Activated T-helper 9 cell treated with anti-CD3 and anti-CD28 coated beads, Interleukin-2, amount 50 U/mL, for 16 hours (primary cell): ENCODE data around the gene CCR5.

Experiments
- DNase-seq: peaks from one replicate; pipeline ENCODE4 v3.0.0-alpha.2; 2020; ENCODE audit warnings: low read depth

The CCR5 gene

DNA sequence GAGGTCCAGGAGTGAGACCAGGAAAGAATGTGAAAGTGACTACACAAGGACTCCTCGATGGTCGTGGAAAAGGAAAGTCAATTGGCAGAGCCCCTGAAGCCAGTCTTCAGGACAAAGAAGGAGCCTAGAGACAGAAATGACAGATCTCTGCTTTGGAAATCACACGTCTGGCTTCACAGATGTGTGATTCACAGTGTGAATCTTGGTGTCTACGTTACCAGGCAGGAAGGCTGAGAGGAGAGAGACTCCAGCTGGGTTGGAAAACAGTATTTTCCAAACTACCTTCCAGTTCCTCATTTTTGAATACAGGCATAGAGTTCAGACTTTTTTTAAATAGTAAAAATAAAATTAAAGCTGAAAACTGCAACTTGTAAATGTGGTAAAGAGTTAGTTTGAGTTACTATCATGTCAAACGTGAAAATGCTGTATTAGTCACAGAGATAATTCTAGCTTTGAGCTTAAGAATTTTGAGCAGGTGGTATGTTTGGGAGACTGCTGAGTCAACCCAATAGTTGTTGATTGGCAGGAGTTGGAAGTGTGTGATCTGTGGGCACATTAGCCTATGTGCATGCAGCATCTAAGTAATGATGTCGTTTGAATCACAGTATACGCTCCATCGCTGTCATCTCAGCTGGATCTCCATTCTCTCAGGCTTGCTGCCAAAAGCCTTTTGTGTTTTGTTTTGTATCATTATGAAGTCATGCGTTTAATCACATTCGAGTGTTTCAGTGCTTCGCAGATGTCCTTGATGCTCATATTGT, 10.8 kb upstream of the CCR5 start:
- DNase-seq, result no peak

DNA sequence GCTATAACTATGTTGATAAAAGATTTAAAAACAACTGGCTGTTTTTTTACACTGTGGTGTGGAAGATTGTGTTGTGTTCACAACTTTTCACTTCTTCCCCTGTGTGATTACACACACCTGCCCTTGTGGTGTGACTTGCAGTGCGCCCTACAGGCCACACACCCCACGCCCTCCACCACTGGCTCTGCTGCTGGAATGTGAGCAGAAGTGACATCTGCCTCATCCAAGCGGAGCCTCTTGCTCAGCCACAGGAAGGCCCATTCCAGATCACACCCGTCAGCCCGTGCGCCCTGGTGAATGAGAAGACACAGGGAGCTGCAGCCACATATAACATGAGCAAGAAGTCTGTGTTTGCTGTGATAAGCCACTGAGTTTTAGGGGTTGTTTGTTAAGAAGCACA, 9.8 kb upstream of the CCR5 start:
- DNase-seq, result no peak

DNA sequence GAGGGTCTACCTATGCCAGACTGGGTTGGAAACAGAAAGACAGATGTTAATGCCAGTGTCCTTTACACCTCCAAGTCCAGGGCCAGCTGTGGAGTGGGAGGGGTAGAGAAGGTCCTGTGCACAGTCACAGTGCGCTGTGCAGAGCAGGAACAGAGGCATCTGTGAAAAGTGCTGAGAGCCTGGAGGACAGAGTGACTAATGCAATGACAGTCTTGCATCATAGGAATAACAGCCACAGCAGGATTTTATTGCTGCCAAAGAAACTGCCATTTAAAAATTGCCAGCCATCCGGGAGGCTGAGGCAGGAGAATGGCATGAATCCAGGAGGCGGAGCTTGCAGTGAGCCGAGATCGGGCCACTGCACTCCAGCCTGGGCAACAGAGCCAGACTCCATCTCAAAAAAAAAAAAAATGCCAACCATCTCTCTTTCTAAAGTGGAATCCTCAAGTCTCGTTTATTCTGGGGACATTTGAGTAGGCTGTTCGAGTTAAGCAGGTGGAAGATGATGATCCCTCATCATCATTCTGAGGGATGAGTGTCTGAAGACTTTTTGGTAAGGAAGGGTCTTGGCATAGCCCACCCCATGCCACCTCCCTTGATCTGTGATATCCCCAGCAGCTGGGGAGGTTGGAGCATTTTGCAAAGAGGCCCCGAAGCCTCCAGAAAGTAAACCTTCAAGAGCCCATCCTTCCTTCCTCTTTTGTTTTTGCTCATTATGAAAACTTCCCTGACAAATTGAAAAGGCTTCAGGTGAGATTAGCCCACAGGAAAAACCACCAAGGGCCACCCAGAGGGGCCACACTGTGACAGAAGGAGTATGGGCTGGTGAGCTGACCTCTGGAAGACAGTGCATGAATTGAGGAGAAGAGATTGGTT, 9.1 kb upstream of the CCR5 start:
- no peak for DNase-seq

DNA sequence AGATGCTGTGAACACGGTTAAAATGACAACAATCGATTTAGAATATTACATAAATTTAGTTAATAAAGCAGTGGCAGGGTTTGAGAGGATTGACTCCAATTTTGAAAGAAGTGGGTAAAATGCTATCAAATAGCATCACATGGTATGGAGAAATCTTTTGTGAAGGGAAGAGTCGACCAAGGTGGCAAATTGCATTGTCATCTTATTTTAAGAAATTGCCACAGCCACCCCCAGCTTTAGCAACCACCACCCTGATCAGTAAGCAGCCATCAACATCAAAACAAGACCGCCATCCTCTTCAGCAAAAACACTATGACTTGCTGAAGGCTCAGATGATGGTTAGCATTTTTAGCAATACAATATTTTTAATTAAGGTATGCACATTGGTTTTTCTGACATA, 5.7 kb upstream of the CCR5 start:
- DNase-seq, result no peak

DNA sequence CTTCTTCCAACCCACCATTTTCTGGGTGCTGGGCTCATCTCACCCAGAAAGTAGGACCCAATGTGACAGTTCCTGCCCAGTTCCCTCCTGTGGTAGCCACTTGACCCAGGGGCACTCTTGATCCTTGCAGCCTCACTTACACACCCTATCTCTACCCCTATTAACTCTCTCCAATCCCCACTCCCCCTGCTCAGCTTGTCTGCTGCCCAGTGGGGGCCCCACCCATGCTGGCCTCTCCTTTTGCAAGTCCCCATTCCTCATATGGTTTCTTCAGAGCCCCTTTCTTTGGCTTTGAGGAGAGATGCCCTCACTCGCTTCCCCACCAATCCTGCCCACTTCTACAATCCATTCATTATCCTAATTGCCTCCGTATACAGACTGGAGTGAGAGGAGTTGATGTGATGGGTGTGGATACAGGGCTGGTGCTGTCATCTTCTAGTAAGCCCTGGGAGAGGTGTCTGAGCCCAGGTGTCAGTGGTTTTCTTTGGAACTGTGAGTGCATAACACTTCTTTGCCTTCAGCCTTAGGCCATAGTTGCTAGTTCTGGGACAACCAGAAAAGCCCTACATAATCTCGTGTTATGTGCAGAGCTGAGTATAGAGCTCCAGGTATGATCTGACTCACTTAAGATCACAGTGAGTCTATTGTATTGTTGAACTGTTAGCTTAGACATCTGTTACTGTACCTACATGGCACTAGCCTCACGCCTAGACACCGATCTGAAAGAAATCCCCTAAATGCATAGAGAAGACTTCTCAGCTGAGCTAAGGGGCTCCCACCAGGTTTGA, 4.8 kb upstream of the CCR5 start:
- DNase-seq, result no peak

DNA sequence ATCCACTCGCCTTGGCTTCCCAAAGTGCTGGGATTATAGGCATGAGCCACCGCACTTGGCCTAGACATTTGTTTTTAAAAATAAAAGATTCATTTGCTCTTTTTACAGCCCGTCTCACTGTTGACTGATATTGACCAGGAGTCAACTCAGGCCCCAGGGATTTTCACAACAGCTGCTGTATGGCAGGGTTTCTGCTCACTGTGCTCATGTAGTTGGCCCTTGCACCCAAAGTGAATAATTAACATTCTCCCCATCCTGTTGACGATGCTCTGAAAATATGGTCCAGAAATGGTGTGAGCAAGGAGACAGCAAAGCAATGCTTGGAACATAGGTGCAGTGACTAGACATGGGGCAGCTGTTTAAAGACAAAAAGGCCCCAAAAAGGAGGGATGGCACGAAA, 2.9 kb upstream of the CCR5 start:
- DNase-seq, result no peak

DNA sequence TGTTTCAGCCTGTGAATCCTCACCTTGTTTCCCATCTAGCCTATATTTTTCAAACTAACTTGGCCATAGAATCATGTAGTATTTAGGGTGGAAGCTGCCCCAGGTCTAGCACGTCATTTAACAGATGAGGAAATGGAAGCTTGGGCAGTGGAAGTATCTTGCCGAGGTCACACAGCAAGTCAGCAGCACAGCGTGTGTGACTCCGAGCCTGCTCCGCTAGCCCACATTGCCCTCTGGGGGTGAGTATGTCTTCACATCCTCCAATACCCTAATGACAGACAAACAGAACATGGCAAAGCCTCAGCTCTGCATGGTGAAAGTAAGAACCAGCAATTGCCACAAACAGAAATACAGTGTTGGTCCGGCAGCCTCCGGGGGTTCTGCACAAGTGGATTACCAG, 2.2 kb upstream of the CCR5 start:
- DNase-seq, result peak; percentile 53

DNA sequence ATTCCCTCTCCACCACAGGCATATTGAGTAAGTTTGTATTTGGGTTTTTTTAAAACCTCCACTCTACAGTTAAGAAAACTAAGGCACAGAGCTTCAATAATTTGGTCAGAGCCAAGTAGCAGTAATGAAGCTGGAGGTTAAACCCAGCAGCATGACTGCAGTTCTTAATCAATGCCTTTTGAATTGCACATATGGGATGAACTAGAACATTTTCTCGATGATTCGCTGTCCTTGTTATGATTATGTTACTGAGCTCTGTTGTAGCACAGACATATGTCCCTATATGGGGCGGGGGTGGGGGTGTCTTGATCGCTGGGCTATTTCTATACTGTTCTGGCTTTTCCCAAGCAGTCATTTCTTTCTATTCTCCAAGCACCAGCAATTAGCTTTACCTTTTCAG, 1.6 kb upstream of the CCR5 start:
- no peak for DNase-seq

DNA sequence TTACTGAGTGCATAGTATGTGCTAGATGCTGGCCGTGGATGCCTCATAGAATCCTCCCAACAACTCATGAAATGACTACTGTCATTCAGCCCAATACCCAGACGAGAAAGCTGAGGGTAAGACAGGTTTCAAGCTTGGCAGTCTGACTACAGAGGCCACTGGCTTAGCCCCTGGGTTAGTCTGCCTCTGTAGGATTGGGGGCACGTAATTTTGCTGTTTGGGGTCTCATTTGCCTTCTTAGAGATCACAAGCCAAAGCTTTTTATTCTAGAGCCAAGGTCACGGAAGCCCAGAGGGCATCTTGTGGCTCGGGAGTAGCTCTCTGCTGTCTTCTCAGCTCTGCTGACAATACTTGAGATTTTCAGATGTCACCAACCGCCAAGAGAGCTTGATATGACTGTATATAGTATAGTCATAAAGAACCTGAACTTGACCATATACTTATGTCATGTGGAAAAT, 1.0 kb upstream of the CCR5 start:
- DNase-seq, result no peak

DNA sequence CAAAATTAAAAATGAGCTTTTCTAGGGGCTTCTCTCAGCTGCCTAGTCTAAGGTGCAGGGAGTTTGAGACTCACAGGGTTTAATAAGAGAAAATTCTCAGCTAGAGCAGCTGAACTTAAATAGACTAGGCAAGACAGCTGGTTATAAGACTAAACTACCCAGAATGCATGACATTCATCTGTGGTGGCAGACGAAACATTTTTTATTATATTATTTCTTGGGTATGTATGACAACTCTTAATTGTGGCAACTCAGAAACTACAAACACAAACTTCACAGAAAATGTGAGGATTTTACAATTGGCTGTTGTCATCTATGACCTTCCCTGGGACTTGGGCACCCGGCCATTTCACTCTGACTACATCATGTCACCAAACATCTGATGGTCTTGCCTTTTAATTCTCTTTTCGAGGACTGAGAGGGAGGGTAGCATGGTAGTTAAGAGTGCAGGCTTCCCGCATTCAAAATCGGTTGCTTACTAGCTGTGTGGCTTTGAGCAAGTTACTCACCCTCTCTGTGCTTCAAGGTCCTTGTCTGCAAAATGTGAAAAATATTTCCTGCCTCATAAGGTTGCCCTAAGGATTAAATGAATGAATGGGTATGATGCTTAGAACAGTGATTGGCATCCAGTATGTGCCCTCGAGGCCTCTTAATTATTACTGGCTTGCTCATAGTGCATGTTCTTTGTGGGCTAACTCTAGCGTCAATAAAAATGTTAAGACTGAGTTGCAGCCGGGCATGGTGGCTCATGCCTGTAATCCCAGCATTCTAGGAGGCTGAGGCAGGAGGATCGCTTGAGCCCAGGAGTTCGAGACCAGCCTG, 984 bp downstream of the CCR5 start:
- DNase-seq, result no peak

DNA sequence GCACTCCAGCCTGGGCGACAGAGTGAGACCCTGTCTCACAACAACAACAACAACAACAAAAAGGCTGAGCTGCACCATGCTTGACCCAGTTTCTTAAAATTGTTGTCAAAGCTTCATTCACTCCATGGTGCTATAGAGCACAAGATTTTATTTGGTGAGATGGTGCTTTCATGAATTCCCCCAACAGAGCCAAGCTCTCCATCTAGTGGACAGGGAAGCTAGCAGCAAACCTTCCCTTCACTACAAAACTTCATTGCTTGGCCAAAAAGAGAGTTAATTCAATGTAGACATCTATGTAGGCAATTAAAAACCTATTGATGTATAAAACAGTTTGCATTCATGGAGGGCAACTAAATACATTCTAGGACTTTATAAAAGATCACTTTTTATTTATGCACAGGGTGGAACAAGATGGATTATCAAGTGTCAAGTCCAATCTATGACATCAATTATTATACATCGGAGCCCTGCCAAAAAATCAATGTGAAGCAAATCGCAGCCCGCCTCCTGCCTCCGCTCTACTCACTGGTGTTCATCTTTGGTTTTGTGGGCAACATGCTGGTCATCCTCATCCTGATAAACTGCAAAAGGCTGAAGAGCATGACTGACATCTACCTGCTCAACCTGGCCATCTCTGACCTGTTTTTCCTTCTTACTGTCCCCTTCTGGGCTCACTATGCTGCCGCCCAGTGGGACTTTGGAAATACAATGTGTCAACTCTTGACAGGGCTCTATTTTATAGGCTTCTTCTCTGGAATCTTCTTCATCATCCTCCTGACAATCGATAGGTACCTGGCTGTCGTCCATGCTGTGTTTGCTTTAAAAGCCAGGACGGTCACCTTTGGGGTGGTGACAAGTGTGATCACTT, 2.0 kb downstream of the CCR5 start:
- DNase-seq, result no peak

DNA sequence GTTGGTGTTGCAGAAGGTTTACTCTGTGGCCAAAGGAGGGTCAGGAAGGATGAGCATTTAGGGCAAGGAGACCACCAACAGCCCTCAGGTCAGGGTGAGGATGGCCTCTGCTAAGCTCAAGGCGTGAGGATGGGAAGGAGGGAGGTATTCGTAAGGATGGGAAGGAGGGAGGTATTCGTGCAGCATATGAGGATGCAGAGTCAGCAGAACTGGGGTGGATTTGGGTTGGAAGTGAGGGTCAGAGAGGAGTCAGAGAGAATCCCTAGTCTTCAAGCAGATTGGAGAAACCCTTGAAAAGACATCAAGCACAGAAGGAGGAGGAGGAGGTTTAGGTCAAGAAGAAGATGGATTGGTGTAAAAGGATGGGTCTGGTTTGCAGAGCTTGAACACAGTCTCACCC, 4.0 kb downstream of the CCR5 start:
- DNase-seq, result no peak

DNA sequence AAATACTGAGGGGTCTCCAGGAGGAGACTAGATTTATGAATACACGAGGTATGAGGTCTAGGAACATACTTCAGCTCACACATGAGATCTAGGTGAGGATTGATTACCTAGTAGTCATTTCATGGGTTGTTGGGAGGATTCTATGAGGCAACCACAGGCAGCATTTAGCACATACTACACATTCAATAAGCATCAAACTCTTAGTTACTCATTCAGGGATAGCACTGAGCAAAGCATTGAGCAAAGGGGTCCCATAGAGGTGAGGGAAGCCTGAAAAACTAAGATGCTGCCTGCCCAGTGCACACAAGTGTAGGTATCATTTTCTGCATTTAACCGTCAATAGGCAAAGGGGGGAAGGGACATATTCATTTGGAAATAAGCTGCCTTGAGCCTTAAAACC, 4.5 kb downstream of the CCR5 start:
- DNase-seq, result no peak

DNA sequence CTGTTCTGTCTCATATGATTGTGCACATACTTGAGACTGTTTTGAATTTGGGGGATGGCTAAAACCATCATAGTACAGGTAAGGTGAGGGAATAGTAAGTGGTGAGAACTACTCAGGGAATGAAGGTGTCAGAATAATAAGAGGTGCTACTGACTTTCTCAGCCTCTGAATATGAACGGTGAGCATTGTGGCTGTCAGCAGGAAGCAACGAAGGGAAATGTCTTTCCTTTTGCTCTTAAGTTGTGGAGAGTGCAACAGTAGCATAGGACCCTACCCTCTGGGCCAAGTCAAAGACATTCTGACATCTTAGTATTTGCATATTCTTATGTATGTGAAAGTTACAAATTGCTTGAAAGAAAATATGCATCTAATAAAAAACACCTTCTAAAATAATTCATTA, 5.1 kb downstream of the CCR5 start:
- DNase-seq, result no peak

DNA sequence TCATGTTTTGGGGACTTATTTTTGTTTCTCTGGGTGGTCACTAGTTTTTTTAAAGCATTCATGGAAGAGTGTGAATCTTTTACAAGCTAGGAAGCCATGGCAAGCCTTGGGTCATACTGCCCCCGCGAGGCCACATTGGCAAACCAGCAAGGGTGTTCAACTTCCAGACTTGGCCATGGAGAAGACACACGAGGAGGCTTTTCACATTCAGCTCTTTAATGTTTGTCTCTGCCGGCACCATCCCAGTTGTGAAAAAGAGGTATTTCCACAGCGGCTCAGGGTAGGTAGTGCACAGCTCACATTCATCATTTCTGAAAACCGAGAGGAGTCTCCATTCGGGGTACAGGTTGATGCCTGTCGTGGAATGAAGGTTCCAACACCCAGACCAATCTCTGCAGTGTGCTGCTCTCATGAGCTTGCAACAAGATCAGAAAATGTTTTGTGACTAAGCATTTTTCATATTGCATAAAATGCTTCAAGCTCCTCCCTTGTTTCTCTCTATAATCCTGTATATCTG, 7.7 kb downstream of the CCR5 start:
- peak; percentile 38 for DNase-seq

DNA sequence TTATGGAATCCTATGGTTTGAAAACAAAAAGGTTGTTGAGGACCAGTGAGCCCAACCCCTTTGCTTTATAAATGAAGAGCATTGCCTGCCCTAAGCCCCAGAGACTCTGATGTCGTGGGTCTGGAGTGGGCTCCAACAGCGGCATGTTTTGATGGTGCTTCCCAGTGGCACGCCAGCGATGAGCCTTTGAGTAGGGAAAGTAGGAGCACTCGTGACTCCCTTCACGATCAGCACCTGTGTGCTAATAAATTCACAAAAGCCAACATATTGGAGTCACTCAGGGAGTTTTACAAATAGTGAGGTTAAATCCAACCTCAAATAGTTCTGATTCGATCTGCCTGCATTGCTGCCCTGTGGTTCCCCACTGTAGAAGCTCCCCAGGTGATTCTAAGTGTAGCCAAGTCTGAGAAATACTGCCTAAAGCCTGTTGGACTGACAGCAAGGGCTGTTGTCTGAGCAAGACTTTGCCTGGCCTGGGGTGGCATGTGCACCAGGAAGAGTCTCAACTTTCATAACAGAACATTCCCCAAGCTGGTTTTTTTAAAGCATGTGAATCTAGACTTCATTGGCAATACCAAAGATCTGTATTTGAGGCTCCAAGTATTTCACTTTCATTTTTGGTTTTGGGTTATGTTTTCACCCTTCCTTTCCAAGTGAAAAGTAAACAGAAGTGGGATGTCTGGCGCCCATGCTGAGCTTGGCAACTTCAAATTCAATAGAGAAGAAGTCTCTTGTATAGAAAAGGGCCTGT, 9.9 kb downstream of the CCR5 start:
- DNase-seq, result no peak

DNA sequence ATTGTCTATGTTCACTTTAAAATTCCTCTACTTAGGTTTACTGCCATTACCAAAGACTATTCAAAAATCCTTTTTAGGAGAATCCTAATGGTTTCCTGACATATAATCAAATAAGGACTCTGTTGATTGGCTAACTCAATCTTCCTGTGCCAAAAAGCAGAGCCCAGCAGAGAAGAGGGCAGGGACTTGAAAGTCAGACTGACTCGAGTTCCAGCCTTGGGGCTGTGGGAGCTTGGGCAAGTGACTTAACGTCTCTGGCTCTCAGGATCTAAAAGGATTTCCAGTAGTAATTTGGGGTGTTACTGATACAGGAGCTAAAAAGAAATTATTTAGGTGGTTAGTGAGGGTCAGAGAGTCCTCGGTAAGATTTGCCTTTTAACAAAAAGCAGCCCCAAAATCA, 10.9 kb downstream of the CCR5 start:
- DNase-seq, result no peak

DNA sequence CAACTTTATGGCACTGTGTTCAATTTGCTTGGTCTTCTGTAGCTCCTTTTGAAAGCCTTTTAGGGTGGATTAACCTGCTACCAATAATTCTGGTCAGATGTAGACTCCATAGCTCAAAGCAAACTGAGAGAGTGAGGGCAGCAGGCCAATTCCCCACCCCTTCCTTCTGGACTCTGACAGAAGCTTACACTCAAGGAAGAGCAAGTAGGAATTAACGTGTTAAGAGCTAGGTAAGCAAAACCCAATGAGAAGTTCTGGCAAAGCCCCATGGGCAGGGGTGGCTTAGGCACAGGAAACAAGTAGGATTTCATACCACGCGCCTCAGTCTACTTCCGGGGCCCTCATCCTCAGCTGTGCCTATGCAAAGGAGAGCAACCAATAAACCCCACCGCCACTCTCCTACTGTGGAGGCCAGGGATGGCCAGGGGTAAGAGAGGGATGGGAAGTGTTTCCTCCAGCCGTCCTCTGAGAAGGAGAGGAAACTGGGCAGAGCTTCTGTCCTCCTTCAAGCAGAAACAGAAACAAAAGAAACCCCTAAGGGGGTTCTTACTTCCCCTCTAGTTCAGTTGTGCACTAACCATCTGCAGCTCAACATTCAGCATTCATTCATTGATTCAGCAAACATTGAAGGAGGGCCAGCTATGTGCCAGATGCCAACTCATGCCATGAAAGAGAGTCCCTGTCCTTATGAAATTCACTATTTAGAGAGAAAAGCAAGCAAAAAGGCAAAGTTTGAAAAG, 12.6 kb downstream of the CCR5 start:
- no peak for DNase-seq

DNA sequence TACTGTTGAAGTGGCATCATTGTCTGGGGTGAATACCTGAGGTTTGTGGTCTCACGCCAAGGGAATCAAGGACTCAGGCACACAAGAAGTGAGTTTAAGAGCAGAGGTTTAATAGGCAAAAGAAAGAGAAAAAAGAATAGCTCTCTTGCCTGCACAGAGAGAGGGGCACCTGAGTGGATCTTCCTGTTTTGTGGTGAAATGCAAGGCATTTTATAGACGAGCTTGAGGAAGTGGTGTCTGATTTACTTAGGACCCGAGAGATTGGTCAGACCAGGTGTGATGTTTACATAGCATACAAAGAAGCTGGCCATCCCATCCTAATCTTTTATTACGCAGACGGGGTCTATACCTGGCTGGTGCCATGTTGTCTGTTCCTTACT, 13.2 kb downstream of the CCR5 start:
- no peak for DNase-seq
